NK-92 (cell line): ENCODE data around the gene CFAP410.
"Not testable (repeated sequence)": the region's sequence is repeated elsewhere in the genome, so short reads cannot be mapped to it uniquely, and the experiment has no call there.

Experiments used
- DNase-seq: peaks from one replicate; lab custom pipeline; 2025; ENCODE audit not compliant: unreplicated experiment; lab: John Stamatoyannopoulos, UW

CFAP410 gene

GRCh38 chr21:44318489-44319285 is 20.5 kb downstream of the CFAP410 start:
- no peak for DNase-seq

GRCh38 chr21:44317871-44318270 is 21.3 kb downstream of the CFAP410 start:
- no peak for DNase-seq

GRCh38 chr21:44317241-44317782 is 21.9 kb downstream of the CFAP410 start:
- DNase-seq = no peak

GRCh38 chr21:44316277-44316900 is 22.8 kb downstream of the CFAP410 start:
- no peak for DNase-seq

GRCh38 chr21:44315691-44316203 is 23.4 kb downstream of the CFAP410 start:
- no peak for DNase-seq

GRCh38 chr21:44314561-44314960 is 24.6 kb downstream of the CFAP410 start:
- no peak for DNase-seq

- no peak for DNase-seq
These were observed 25.1 kb downstream of the CFAP410 start for GRCh38 chr21:44314128-44314527.

- DNase-seq = no peak
These were observed 25.7 kb downstream of the CFAP410 start for GRCh38 chr21:44313451-44313850.

GRCh38 chr21:44312716-44313115 is 26.5 kb downstream of the CFAP410 start:
- DNase-seq = no peak

GRCh38 chr21:44312089-44312488 is 27.1 kb downstream of the CFAP410 start:
- DNase-seq = no peak

- no peak for DNase-seq
These were observed 28.3 kb downstream of the CFAP410 start for GRCh38 chr21:44310628-44311507.

GRCh38 chr21:44306936-44307704 is 32.1 kb downstream of the CFAP410 start:
- no peak for DNase-seq

GRCh38 chr21:44305691-44306090 is 33.5 kb downstream of the CFAP410 start:
- no peak for DNase-seq

- DNase-seq = no peak
These were observed 34.3 kb downstream of the CFAP410 start for GRCh38 chr21:44304877-44305293.

- no peak for DNase-seq
These were observed 35.1 kb downstream of the CFAP410 start for GRCh38 chr21:44304011-44304616.

GRCh38 chr21:44303490-44303981 is 35.7 kb downstream of the CFAP410 start:
- DNase-seq = no peak

GRCh38 chr21:44302573-44303401 is 36.4 kb downstream of the CFAP410 start:
- DNase-seq = not testable (repeated sequence)

- no peak for DNase-seq
These were observed 37.2 kb downstream of the CFAP410 start for GRCh38 chr21:44301961-44302406.

- no peak for DNase-seq
These were observed 38.0 kb downstream of the CFAP410 start for GRCh38 chr21:44301141-44301540.
